Measurements from ENCODE around the gene HRCT1.
"Not testable (repeated sequence)": the region's sequence is repeated elsewhere in the genome, so short reads cannot be mapped to it uniquely, and the experiment has no call there.

HRCT1 gene

GRCh38 chr9:35896570-35896969 lies 9.4 kb upstream of the HRCT1 start:
- DNase-seq (ENCODE audit: low read depth, low spot score): no peak

GRCh38 chr9:35897376-35898099 lies 8.5 kb upstream of the HRCT1 start:
- DNase-seq (ENCODE audit: low read depth, low spot score): not testable (repeated sequence)

GRCh38 chr9:35898337-35898736 lies 7.7 kb upstream of the HRCT1 start:
- DNase-seq (ENCODE audit: low read depth, low spot score): no peak

GRCh38 chr9:35899021-35899420 lies 7.0 kb upstream of the HRCT1 start:
- DNase-seq (ENCODE audit: low read depth, low spot score): no peak

DNA sequence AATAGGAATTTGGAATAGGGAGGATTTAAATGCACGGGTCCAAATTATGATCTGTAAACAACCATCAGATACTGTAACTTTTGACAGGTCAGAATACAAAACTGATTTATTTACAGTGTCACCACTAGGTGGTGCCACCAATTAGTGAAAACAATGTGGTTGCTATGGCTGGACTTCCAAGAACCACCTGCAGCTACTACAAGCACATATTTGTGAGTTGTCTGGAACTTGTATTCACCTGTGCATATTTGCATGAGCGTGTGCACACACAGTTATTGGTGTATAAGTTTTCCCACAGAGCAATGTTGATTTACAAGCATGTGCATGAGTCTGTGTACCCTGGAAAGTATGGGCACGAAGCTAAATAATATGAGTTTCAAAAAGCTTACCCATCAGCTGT lies 3.0 kb upstream of the HRCT1 start:
- no peak for DNase-seq (ENCODE audit: low read depth, low spot score)

DNA sequence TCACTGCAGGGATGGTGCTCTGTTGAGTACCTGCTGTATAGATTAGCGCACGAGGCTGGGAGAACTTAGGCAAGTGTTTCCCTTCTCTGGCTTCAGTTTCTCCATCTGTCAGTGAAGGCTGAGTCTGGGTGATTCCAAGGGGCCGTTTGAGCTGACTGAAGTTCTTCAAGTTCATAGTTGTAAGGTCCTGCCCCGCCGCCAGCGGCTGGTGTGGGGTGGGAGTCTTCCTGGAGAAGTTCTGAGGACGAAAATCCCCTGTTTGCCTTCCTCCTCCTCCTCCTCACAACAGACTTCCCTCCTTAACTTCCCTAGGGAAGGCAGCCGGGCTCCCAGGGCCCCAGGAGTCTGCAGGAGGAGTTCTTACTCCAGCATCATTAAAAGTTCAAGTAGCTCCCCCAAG lies 1.7 kb upstream of the HRCT1 start:
- no peak for DNase-seq (ENCODE audit: low read depth, low spot score)

- DNase-seq (ENCODE audit: low read depth, low spot score): no peak
Observed at GRCh38 chr9:35905051-35905781, 786 bp upstream of the HRCT1 start.

DNA sequence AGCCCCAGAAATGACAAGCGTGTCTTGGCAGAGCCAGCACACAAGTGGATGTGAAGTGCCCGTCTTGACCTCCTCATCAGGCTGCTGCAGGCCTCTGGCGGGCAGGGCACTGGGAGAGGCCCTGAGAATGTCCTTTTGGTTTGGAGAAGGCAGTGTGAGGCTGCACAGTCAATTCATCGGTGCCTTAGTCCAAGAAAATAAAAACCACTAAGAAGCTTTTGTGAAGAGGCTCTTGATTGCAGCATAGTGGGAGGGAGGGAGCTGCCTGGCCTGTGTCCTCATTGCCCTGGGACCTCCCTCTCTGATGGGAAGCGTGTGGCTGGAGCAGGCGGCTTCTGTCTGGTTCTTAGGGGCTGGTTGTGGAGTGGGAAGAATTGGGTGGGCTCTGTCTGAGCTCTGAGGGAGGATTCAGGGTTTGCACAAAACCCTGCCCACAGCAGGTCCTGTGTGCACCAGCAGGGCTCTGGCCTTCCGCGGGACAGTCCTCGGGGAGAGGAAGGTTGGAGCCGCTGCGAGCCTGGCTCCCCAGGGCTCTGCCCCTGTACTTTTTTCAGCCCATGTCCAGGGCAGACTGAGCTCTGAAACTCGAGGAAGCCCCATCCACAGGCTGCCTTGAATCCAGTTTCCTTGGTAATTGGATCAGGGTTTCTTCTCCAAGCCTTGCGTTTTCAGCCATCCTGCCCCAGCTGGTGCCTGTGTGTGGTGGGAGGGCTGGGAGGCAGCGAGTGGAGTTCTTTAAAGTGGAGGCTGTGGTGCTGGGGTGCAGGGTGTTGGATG lies 1.1 kb downstream of the HRCT1 start:
- no peak for DNase-seq (ENCODE audit: low read depth, low spot score)

- peak; percentile 82 for DNase-seq (ENCODE audit: low read depth, low spot score)
Observed at GRCh38 chr9:35907711-35908503, 1.9 kb downstream of the HRCT1 start.

DNA sequence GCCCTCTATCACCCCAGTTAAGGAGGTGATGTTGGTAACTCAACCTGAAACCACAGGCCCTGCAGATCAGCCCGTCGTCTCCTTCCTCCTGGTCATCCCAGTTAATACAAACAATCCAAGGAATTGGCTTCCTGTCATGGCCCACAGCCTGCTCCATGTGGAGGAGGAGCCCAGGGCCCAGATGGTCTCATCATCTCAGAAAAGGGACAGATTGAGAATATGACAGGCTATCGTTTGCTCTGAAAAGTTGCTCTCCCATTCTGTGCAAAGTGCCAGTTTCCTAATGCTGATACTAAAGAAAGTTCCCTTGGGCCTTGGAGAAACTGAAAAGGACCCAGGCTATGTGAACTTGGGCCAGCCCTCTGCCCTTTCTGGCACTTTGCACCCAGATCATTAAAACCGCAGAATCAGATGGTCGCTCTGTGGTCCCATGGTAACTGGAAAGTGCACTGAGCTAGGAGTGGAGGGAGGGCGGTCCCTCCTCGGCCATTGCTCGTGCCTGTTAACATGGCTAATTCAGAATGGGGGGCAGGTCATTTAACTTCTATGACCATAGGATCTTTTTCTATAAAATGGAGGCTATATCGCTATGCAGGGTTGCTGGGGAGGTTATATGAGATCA lies 2.6 kb downstream of the HRCT1 start:
- no peak for DNase-seq (ENCODE audit: low read depth, low spot score)

GRCh38 chr9:35909274-35909673 lies 3.3 kb downstream of the HRCT1 start, which contains the start of gene SPAAR:
TSS of gene SPAAR (plus strand) at chr9:35909490. CDS start at chr9:35910464, 974 bp downstream.
- DNase-seq (ENCODE audit: low read depth, low spot score): no peak

DNA sequence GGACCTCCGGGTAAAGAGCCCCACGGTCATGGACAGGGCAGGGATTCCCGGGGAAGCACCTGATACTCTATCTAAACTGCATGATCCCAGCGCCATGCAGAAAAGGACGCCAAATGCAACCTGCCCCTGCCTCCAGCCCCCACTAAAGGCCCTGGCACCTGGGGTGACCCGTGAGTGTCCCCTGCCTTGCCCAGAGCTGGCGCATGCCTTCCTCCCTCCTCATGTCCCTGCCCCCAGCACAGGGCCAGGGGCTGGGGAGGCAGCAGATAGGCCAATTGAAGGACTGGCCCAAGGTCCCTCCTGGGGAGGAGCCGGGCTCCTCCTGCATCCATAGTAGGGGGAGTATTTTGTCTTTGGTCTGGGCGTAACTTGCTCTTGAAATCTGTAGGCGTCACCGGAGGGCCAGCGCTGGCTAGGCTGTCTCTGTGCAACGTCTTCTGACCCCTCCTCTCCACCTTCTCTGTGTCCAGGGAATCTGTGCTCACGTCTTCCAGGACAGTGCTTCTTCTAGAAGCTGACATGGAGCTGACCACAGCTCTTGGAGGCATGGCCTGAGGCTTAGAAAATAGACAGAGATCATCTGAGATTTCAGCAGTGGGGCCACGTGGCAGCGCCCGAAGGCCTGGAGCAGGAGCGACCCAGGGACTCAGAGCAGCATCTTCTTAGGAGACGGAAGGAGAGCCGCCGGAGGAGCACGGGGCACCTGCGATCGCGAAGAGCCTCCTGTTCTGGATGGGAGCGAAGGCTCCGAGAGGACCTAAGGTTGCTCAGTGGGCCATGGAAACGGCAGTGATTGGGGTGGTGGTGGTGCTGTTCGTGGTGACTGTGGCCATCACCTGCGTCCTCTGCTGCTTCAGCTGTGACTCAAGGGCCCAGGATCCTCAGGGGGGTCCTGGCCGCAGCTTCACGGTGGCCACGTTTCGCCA lies 3.9 kb downstream of the HRCT1 start:
- DNase-seq (ENCODE audit: low read depth, low spot score): no peak

DNA sequence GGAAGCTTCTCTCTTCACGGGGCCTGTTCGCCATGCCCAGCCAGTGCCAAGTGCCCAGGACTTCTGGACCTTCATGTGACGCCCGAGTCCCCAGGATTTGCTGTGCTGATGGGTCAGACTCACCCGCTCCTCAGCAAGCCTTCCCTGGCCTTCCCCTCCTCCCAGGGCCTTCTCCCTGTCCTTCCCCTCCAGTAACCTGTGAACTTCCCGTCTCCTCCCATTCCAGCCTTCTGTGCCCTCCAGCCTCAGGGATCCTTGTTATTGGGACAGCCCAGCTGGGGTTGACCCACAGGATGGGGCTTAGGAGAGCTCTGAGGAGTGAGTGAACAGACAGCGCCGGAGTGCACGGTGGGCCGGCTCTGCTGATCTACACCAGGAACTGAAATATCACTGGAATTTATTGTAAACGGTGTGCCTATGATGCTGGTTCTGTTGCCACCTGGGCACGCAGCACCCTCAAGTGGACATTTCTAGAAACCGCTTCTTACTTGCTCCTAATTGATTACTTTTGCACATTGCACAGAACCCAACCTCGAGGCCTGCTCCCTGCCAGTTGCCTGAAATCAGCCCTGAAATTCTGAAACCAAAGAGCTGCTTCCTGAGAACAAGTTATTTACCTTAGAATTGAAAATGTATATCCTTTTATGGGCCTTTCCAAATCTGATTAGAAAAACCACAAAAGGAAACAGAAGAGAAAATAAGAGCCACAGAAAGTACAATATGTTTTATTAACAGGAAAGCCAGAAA lies 4.8 kb downstream of the HRCT1 start:
- peak; percentile 47 for DNase-seq (ENCODE audit: low read depth, low spot score)

DNA sequence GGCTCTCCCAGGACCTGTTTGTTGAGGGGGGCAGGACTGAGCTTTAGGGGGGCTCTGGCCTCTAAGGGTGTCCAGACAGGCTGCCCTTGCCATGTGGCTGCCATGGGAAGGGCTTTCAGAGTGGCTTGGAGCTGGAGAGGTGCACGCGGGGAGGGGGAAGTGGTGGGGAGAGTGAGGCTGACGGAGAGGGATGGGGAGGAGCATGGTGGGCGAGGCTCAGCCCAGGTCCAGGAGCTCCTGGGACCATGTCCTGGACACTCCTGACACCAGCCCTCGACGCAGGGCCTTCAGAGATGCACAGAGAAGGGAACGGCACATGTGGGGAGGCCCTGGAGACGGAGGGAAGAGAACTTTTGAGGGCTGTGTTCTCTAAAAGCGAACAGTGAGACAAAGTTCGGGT lies 5.7 kb downstream of the HRCT1 start:
- DNase-seq (ENCODE audit: low read depth, low spot score): no peak

DNA sequence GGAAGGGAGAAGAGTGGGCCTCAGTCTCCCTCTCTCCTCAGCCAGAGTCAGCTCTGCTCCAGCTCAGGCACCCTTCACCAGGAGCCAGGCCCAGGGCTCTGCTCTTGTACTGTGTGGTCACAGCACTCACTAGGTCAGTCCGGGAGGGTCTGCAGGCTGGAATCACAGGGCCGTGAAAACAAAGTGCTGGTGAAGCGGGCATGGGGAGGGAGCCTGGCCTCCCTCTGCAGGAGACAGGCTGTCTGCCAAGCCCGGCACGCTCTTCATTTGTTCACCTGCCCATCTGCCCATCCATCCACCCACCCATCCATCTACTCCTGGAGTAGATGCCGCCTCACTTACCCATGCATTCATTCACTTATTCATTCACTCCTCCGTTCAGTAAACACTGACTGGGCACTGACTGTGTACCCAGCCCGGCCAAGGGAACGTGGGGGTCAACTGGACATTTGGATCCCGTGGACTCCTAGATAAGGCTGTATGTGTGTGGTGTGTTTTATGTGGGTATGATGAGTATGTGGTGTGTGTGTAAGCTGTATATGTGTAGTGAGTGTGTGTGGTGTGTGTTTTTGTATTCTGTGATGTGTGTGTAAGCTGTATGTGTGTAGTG lies 6.9 kb downstream of the HRCT1 start:
- DNase-seq (ENCODE audit: low read depth, low spot score): no peak

- not testable (repeated sequence) for DNase-seq (ENCODE audit: low read depth, low spot score)
Observed at GRCh38 chr9:35913429-35913828, 7.4 kb downstream of the HRCT1 start.

GRCh38 chr9:35914301-35914807 lies 8.4 kb downstream of the HRCT1 start:
- DNase-seq (ENCODE audit: low read depth, low spot score): peak; percentile 53

DNA sequence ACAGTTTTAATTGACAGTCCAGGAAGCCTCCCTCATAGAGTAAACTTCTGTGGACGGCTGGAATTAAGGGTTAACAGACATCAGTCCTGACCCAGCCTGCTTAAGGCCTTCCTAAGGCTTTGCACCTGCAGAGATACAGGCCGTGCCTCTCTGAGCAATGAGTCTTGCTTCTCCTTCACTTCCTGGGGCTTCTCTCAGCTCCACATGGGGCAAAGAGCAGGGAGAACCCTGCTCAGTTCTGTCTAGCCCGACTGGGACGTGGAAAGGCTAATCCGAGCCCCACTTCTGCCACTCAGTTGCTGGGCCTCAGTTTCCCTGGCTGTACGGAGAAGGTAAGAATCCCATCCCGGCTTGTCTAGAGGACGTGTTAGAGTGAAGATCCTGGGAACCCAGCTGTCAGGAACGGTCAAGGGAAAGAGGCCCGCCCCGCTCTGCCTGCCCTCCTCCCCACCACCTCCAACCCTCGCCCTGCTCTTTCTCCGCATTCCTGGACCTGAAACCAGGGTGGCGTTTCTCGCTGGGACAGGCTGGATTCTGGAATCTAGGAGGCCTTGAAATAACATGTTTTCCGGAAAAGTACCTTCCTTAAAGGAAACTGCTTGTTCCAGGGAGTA lies 9.8 kb downstream of the HRCT1 start:
- no peak for DNase-seq (ENCODE audit: low read depth, low spot score)

Data from ELF-1 (cell line).